Stimulated activated naive CD8-positive, alpha-beta T cell treated with anti-CD3 and anti-CD28 coated beads, Interleukin-15, amount 100 ng/mL, for 72 hours (primary cell): ENCODE measurements around the gene ADIPOR2.
"Not testable (repeated sequence)": the region's sequence is repeated elsewhere in the genome, so short reads cannot be mapped to it uniquely, and the experiment has no call there.

Experiments used
- ATAC-seq: fragments of 150-1000 bp; cut with Tn5 transposase; 2 replicates; pipeline ENCODE4 v1.10.0; 2021; ENCODE audit warnings: mild to moderate bottlenecking, moderate library complexity
- DNase-seq, 2 donors: peaks; one replicate each; pipeline ENCODE4 v3.0.0; 2021 to 2022
- H3K27ac Mint-ChIP-seq, 2 donors: one replicate each; pipeline ENCODE4 v1.8.0; 2022; ENCODE audit warnings: mild to moderate bottlenecking in 2 of 2, mixed read lengths in 2 of 2, moderate library complexity in 2 of 2
- H3K27me3 Mint-ChIP-seq: one replicate; pipeline ENCODE4 v1.8.0; 2022; ENCODE audit warnings: mixed read lengths
- H3K4me1 Mint-ChIP-seq: one replicate; pipeline ENCODE4 v1.8.0; 2022; ENCODE audit warnings: mild to moderate bottlenecking, mixed read lengths
- H3K4me3 Mint-ChIP-seq, 2 donors: one replicate each; pipeline ENCODE4 v1.8.0; 2022; ENCODE audit warnings: mild to moderate bottlenecking in 2 of 2, mixed read lengths in 2 of 2, moderate library complexity in 1 of 2
- H3K9me3 Mint-ChIP-seq, 2 donors: one replicate each; pipeline ENCODE4 v1.8.0; 2022; ENCODE audit warnings: mixed read lengths in 2 of 2

The ADIPOR2 gene

DNA sequence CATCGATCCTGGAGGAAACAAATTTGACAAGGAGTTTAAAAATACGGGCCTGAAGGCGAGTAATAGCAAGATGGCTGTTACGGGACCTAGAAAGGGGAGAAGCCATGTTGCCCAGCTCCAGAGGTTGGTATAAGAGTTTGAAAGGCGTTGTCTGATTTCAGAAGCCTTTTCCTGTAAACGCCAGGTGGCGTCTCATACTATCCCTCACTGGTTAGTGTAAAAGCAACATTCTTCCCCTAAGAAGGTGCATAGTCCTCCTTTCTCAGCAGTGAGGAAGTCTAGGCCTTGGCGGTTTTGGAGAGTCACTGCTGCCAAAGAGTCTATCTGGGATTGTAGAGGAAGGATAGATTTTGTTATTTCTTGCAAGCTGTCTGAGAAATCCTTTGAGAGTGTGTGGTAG lies 20.0 kb downstream of the ADIPOR2 start:
- H3K27me3 Mint-ChIP-seq, H3K4me3 Mint-ChIP-seq: not testable (repeated sequence)

DNA sequence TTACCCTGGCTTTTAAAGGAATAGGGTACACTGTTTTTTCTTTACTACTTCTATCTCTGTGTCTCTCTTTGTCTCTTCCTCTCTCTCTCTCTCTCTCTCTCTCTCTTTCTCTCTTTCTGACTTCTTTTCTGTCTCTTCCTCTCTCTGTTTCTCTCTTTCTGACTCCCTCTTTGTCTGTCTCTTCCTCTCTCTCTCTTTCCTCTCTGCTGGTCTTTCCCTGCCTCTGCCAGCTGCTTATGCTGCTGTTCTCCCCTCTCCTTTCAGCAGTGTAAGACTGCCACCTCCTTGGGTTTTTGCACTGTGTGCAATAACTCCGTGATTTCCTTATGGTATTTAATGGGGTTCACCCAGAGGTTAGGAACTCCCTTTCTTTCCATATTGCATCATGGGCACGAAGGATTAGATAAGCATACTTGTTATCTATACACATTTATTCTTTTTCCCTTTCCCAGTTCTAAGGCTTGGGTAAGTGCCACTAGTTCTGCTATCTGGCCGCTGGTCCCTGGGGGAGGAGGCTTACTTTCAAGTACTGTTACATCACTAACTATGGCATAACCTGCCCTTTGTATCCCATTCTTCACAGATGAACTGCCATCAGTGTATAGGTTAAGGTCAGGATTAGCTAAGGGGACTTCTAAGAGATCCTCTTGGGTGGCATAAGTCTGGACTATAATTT lies 20.8 kb downstream of the ADIPOR2 start:
- Mint-ChIP-seq H3K4me1 (peaks cover 37% of the 10 kb centered on the region), H3K27ac (peak overlapping the region in 1 of 2 donors; percentile 4)
- not testable (repeated sequence) for H3K9me3 Mint-ChIP-seq, DNase-seq, H3K27me3 Mint-ChIP-seq, ATAC-seq, H3K4me3 Mint-ChIP-seq

More for the DNA sequence above, 20.0 kb downstream of the ADIPOR2 start:
- ATAC-seq, DNase-seq, H3K9me3 Mint-ChIP-seq, H3K27ac Mint-ChIP-seq: not testable (repeated sequence)
- H3K4me1 Mint-ChIP-seq, result peaks cover 40% of the 10 kb centered on the region

DNA sequence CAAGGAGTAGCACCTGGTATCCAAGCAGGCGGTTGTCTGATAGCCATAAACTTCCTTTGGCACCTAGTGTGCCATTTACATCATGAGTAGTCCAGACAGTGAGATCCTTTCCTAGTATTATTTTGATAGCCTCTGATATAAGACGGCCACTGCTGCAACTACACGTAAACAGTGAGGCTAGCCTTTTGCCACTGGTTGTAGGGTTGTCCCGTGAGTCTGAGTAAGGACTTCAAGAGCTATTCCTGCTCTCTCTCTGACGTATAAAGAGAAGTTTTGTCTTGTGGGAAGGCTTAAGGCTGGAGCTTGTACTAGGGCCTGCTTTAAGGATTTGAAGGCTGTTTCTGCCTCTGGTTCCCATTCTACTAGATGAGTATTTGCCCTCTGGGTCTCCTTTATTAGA lies 21.4 kb downstream of the ADIPOR2 start:
- not testable (repeated sequence) for DNase-seq, H3K9me3 Mint-ChIP-seq, H3K27me3 Mint-ChIP-seq, H3K27ac Mint-ChIP-seq, ATAC-seq, H3K4me3 Mint-ChIP-seq
- peaks cover 31% of the 10 kb centered on the region for H3K4me1 Mint-ChIP-seq

DNA sequence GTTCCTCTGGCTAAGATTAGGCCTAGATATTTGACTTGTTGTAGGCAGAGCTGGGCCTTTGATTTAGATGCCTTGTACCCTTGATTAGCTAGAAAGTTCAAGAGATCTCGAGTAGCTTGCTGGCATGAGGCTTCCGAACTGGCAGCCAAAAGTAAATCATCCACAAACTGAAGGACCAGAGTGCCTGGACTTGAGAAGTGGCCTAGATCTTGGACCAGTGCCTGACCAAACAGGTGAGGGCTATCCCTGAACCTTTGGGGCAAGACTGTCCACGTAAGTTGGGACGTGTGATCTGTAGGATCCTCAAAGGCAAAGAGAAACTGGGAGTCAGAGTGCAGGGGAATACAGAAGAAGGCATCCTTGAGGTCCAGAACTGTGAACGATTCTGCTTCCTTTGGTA lies 22.0 kb downstream of the ADIPOR2 start:
- not testable (repeated sequence) for DNase-seq, H3K27ac Mint-ChIP-seq, H3K27me3 Mint-ChIP-seq, H3K9me3 Mint-ChIP-seq, H3K4me3 Mint-ChIP-seq, ATAC-seq
- peaks cover 31% of the 10 kb centered on the region for H3K4me1 Mint-ChIP-seq

DNA sequence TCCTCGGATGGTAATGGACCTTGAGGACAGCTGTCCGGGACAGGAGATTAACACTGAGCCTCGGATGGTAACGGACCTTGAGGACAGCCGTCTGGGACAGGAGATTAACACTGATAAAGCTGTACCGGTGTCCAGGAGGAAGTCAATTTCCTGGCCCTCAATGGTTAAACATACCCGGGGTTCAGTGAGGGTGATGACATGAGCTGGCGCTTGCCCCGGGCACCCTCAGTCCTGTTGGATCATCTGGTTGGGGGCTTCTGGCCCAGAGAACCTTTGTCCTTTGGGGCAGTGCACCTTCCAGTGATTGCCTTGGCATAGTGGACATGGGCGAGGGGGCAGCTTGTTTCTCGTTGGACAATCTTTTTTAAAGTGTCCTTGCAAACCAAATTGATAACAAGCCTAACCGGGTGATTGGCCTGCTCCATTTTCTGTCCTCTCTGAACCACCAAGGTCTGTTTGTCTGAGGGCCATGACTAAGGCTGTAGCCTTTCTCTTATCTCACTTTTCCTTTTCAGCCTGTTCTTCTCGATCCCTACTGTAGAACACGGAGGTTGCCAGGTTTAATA lies 23.0 kb downstream of the ADIPOR2 start:
- H3K4me1 Mint-ChIP-seq, result peaks cover 26% of the 10 kb centered on the region
- ATAC-seq, H3K27me3 Mint-ChIP-seq, H3K9me3 Mint-ChIP-seq, H3K4me3 Mint-ChIP-seq, H3K27ac Mint-ChIP-seq, DNase-seq: not testable (repeated sequence)

DNA sequence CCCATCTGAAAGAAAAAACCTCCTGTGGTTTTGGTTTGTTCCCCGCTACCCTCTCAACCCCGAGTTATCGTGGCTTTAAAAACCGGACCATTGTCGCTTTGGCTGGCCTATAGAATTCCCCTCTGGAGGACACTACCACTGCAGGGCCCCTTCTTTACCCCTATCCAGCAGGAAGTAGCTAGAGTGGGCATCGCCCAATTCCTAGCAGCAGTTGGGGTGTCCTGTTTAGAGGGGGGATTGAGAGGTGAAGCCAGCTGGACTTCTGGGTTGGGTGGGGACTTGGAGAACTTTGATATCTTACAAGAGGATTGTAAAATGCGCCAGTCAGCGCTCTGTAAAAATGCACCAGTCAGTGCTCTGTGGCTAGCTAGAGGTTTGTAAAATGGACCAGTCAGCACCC lies 24.6 kb downstream of the ADIPOR2 start:
- H3K4me3 Mint-ChIP-seq, result not testable (repeated sequence)
- peaks cover 28% of the 10 kb centered on the region for H3K4me1 Mint-ChIP-seq

DNA sequence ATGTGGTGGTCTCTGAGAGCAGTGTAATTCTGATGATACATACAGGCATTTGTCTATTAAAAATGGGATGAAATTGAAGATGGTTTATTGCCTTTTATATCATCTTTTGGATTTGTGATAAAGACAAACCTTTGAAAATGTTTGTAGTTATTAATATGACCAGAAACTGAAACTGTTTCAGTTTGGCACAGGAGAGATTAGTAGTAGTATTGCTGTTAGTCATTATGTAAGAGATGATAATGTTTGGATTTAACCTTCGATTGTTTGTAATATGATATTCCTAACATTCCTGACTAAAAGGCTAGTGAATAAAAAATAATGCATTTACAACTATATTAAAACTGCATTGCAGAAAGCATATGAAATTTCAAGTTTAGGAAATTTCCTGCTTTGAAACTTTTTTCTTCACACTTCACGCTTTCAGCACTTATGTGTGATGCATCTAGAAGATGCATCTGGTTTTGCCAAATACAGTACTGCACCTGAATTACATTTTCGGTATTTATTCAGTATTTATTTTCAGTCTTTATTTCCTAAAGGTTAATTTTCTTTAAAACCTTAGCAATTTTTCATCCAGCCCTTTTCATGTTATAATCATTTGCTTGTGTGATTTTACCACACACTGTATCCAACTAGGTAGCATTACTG lies 25.5 kb downstream of the ADIPOR2 start:
- Mint-ChIP-seq H3K27ac (peak overlapping the region in 1 of 2 donors; percentile 17), H3K4me1 (peaks cover 30% of the 10 kb centered on the region), H3K9me3 (peaks cover 10% of the 10 kb centered on the region in 2 donors), H3K4me3 (no peak overlapping the region), H3K27me3 (no peaks in the 10 kb centered on the region)
- DNase-seq, result no peak
- ATAC-seq, result no peak

More for the DNA sequence above, 24.6 kb downstream of the ADIPOR2 start:
- not testable (repeated sequence) for ATAC-seq, H3K27ac Mint-ChIP-seq, H3K9me3 Mint-ChIP-seq, H3K27me3 Mint-ChIP-seq
- peak in 1 of 2 donors; percentile 16 for DNase-seq

DNA sequence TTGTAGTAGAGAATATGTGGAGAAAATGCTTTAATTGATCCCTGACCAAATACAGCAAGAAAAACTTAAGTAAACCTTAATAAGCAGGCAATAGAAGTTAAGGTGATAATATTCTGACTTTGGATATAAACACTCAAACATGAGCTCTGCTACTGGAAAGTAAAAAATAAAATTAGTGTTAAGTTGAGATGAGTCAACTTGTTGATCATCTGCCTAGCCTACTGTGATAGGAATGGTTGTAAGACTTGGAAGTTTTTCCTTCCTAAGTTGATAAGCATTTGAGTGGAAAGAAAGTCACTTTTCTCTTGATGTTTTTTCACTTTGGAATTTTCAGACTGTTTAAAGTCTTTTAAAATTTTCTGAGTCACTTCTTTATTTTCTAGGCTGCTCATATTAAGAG lies 26.0 kb downstream of the ADIPOR2 start:
- Mint-ChIP-seq H3K4me3 (no peak overlapping the region), H3K9me3 (peaks cover 10% of the 10 kb centered on the region in 2 donors), H3K4me1 (peaks cover 30% of the 10 kb centered on the region), H3K27me3 (no peaks in the 10 kb centered on the region), H3K27ac (no peak overlapping the region)
- no peak for DNase-seq
- ATAC-seq, result no peak

DNA sequence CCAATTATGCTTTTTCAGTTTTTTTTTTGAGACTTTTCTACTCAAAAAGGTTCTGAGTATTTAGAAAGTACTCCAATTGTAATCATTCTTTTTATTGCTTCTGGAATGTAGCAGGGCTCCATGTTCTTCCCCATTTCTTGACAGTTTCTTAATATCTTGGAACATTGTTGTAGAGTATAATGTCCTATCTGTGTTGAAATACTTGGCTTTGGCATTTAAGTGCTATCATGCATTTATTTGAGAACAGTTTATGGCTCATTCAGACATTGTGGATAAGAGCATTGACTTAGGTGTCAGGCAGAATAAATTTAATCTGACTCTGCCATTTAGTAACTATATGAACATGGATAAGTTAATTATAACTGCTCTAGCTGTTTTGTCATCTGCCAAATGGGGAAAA lies 28.3 kb downstream of the ADIPOR2 start:
- ATAC-seq (no peak), DNase-seq (no peak)
- peaks cover 37% of the 10 kb centered on the region for H3K4me1 Mint-ChIP-seq
- H3K9me3 Mint-ChIP-seq, result peaks cover 8 to 10% of the 10 kb centered on the region in 2 donors
- H3K4me3 Mint-ChIP-seq, result no peak overlapping the region
- no peak overlapping the region for H3K27ac Mint-ChIP-seq
- no peaks in the 10 kb centered on the region for H3K27me3 Mint-ChIP-seq

DNA sequence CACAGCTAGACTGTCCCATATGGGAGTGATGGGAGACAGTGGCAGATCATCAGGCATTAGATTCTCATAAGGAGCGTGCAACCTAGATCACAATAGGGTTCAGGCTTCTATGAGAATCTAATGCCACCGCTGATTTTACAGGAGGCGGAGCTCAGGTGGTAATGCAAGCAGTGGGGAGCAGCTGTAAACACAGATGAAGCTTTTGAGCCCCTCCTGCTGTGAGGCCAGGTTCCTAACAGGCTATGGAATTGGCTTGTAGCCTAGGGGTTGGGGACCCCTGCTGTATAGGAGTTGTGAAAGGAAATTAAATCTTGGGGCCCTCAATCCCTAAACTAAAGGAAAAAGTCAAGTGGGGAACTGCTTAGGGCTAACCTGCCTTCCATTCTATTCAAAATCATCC lies 29.6 kb downstream of the ADIPOR2 start:
- no peak overlapping the region for H3K27ac Mint-ChIP-seq
- H3K4me1 Mint-ChIP-seq, result peaks cover 36% of the 10 kb centered on the region
- no peak overlapping the region for H3K4me3 Mint-ChIP-seq
- ATAC-seq (no peak), DNase-seq (no peak)
- no peaks in the 10 kb centered on the region for H3K9me3 Mint-ChIP-seq
- no peaks in the 10 kb centered on the region for H3K27me3 Mint-ChIP-seq

DNA sequence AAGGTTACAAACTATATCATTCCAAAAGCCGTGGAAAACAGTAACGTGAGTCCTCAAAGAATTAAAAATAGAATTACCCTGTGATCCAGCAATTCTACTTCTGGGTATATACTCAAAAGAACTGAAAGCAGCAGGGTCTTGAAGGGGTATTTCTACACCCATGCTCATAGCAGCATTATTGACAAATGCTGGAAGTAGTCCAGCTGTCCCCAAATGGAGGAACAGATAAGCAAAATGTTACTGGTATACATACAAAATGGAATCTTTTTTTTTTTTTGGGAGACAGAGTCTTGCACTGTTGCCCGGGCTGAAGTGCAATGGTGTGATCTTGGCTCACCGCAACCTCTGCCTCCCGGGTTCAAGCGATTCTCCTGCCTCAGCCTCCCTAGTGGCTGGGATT lies 32.9 kb downstream of the ADIPOR2 start:
- Mint-ChIP-seq H3K27me3 (no peaks in the 10 kb centered on the region), H3K4me1 (peaks cover 41% of the 10 kb centered on the region), H3K9me3 (no peaks in the 10 kb centered on the region), H3K4me3 (no peak overlapping the region), H3K27ac (no peak overlapping the region)
- DNase-seq, result no peak
- ATAC-seq, result no peak

DNA sequence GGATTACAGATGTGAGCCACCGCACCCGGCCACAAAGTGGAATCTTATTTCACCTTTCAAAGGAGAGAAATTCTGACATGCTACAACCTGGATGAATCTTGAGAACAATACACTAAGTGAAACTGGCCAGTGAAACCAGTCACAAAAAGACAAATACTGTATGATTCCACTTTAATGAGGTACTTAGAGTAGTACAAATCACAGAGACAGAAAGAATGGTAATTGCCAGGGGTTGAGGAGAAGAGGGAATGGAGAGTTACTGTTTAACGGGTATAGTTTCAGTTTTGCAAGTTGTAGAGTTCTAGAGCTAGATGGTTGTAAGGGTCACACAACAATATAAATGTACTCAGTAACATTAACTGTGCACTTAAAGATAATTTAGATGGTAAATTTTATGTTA lies 33.4 kb downstream of the ADIPOR2 start:
- peaks cover 41% of the 10 kb centered on the region for H3K4me1 Mint-ChIP-seq
- ATAC-seq, result no peak
- H3K4me3 Mint-ChIP-seq, result no peak overlapping the region
- H3K9me3 Mint-ChIP-seq, result no peaks in the 10 kb centered on the region
- H3K27ac Mint-ChIP-seq, result no peak overlapping the region
- DNase-seq, result no peak
- no peaks in the 10 kb centered on the region for H3K27me3 Mint-ChIP-seq

DNA sequence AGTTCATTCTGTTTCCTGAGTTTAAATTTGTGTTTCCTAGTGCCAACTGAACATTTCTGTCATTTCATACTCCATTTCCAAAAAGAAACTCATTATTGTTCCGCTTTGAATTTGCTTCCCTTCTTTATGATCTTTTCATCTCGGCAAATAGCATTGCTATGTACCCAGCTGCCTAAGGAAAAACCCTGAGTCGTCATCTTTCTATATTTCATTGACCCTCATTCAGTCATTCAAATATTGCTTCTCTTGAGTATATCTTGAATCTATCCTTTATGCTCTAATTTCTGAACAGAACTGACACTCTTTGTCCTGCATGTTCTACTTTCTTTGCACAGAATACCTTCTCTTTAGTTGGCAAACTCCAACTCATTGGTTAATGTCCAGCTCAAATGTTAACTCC lies 35.9 kb downstream of the ADIPOR2 start:
- H3K27me3 Mint-ChIP-seq, result no peaks in the 10 kb centered on the region
- DNase-seq, result no peak
- H3K27ac Mint-ChIP-seq, result no peak overlapping the region
- H3K9me3 Mint-ChIP-seq, result no peaks in the 10 kb centered on the region
- ATAC-seq, result no peak
- H3K4me3 Mint-ChIP-seq, result no peak overlapping the region
- peaks cover 27% of the 10 kb centered on the region for H3K4me1 Mint-ChIP-seq

DNA sequence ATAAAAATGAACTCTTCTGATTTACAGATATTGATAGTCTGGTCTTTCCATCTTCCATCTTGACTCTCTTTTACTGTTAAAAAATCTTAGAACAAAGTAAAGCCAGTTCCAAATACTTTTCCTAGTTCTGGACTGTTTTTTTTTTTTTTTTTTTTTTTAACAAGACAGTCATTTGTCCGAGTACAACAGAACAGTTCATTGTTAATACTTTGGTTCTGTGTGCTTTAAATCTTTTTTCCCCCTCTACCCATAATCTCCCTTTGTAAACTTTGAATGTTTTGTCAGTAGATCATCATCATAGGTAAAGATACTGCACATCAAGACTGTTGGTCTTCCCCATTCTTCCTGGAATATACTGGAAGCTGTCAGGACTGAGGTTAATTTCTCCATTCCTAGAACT lies 38.0 kb downstream of the ADIPOR2 start:
- H3K27me3 Mint-ChIP-seq, result no peaks in the 10 kb centered on the region

DNA sequence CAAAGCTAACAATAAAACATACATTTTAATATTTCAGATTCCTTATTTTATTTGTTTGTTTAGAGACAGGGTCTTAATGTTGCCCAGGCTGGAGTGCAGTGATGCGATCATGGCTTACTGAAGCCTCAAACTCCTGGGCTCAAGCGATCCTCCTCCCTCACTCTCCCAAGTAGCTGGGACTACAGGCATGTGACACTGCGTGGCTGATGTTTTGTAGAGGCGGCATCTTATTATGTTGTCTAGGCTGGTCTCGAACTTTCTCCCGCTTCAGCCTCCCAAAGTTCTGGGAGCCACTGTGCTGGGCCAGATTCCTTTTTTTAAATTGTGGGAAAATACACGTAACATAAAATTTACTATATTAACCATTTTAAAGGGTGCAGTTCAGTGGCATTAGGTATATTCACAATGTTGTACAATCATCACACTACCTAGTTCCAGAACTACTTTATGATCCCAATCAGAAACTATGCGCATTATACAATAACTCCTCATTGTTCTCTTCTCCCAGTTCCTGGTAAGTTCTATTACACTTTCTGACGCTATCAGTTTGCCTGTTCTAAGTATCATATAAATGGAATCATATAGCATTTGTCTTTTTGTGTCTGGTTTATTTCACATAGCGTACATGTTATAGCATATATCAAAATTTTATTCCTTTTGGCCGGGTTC lies 40.3 kb downstream of the ADIPOR2 start:
- Mint-ChIP-seq H3K27ac (no peak overlapping the region), H3K4me3 (no peak overlapping the region), H3K27me3 (no peaks in the 10 kb centered on the region), H3K9me3 (no peaks in the 10 kb centered on the region), H3K4me1 (peaks cover 28% of the 10 kb centered on the region)
- ATAC-seq, result no peak
- DNase-seq, result no peak

More for the DNA sequence above, 38.0 kb downstream of the ADIPOR2 start:
- Mint-ChIP-seq H3K4me1 (peaks cover 34% of the 10 kb centered on the region), H3K27ac (no peak overlapping the region), H3K9me3 (no peaks in the 10 kb centered on the region), H3K4me3 (no peak overlapping the region)
- ATAC-seq, result no peak
- no peak for DNase-seq

DNA sequence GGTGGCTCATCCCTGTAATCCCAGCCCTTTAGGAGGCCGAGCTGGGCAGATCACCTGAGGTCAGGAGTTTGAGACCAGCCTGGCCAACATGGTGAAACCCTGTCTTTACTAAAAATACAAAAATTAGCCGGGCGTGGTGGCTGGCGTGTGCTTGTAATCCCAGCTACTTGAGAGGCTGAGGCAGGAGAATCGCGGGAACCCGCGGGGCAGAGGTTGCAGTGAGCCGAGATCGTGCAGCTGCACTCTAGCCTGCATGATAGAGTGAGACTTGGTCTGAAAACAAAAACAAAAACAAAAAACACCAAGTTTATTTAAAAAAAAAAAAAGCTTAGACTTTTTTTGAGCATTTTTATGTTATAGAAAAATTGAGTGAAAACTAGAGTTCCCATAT lies 40.8 kb downstream of the ADIPOR2 start:
- not testable (repeated sequence) for H3K4me3 Mint-ChIP-seq, H3K27ac Mint-ChIP-seq, H3K9me3 Mint-ChIP-seq, H3K27me3 Mint-ChIP-seq, ATAC-seq, DNase-seq
- H3K4me1 Mint-ChIP-seq, result peaks cover 27% of the 10 kb centered on the region
